AG09319 (cell line): ENCODE measurements around the gene RANBP3L.

Source experiments
- DNase-seq: peaks from one replicate; pipeline ENCODE4 v3.0.0-alpha.2; 2010; ENCODE audit warnings: low read depth; ENCODE audit errors: extremely low read depth
- TF ChIP-seq, protein P1 (sequence below): IDR thresholded peaks from 2 replicates; pipeline ENCODE4 v1.5.1; 2011; ENCODE audit warnings: low read depth, mild to moderate bottlenecking, inconsistent platforms, low read length, moderate library complexity

Gene RANBP3L

DNA sequence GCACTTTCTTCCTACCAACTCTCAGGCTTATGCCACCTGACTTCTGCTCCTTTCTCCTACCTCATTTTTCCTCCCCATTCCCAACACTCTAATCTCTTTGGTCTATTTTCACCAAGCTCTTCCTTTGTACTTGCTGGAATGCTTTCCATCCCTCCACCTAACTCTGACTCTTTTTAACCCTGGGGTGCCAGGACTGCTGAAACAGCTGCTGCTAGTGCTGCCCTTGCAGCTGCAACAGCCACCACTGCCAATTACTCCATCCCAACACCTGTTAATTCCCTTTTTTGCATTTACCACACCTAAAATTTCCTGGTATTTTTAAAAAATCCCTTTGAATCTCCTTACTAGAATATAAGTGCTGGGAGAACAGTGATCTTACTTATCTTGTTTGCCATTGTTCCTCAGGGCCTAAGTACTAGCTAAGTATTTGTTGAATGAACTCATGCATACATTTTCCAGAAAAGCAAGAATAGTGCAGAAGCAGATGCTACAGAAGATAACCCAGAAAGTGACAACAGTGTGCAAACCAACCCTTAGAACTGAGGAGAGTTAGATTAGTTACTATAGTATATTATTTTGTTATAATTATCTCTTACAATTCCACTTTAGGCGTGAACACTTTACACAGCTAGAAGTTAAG lies 71.4 kb downstream of the RANBP3L start:
- TF ChIP-seq, protein P1, sequence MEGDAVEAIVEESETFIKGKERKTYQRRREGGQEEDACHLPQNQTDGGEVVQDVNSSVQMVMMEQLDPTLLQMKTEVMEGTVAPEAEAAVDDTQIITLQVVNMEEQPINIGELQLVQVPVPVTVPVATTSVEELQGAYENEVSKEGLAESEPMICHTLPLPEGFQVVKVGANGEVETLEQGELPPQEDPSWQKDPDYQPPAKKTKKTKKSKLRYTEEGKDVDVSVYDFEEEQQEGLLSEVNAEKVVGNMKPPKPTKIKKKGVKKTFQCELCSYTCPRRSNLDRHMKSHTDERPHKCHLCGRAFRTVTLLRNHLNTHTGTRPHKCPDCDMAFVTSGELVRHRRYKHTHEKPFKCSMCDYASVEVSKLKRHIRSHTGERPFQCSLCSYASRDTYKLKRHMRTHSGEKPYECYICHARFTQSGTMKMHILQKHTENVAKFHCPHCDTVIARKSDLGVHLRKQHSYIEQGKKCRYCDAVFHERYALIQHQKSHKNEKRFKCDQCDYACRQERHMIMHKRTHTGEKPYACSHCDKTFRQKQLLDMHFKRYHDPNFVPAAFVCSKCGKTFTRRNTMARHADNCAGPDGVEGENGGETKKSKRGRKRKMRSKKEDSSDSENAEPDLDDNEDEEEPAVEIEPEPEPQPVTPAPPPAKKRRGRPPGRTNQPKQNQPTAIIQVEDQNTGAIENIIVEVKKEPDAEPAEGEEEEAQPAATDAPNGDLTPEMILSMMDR, result no peak
- no peak for DNase-seq

DNA sequence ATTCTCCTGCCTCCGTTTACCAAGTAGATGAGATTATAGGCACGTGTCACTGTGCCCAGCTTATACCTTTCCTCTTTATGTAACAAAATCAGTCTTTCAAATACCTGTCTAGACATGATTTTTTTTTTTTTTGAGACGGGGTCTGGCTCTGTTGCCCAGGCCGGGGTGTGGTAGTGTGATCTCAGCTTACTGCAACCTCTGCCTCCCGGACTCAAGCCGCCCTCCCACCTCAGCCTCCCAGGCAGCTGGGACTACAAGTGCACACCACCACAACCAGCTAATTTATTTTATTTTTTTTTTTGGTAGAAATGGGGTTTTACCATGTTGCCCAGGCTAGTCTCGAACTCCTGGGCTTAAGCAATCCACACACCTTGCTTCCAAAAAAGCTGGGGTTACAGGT lies 73.2 kb downstream of the RANBP3L start:
- no peak for DNase-seq
- TF ChIP-seq, protein P1, result no peak

DNA sequence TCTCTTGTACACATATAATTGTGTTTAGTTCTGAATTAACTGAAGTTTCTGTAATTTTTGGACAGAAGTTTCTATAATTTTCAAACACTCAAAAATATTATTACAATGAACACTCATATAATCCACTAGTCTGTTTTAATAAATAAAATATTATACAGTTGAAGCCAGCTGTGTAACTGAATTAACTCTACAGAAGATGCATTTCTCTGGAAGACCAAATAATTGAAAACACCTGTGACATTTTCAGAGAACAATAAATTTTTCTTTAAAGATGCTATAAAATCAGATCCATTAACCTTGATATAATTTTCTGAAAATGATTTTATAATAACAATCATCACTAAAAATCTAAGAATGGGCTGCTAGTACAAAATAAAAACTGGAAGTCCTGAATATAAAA lies 74.7 kb downstream of the RANBP3L start:
- no peak for DNase-seq

DNA sequence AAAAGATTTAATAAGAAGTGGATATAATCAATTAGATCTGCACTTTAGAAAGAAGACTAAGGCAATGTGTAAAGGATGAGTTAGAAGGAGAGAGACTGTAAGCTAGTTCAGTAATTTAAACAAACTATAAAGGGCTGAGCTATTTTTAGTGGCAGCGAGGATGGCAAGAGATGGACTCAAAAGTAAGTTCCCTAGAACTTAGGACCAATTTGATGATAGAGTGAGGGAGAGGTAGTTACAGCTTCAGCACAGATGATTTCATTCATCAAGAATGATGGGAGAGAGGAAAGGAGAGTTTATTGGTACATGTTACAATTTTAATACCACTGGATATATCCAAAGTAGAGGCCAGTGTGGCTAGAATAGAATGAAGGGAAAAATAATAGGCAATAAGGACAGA lies 79.1 kb downstream of the RANBP3L start:
- TF ChIP-seq, protein P1, result no peak
- DNase-seq, result no peak

More for the DNA sequence above, 74.7 kb downstream of the RANBP3L start:
- TF ChIP-seq, protein P1, result no peak

DNA sequence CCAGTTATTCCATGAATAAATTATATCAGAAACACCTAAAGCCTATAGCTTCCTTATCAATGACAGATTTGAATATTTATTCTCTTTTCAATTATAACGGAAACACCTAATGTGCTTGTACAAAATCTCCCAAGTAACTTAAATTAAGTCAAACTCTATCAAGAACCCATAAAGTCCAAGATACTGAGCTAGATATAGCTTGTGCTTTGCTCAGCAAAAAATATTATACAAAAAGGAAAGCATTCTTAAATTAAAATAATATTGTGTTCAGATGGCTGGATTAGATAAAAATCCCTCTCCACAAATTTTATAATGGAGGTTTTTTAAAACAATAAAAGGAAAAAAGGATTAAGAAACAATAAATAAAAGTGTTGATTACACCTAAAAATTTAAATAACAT lies 83.7 kb downstream of the RANBP3L start:
- no peak for DNase-seq
- TF ChIP-seq, protein P1, result no peak

DNA sequence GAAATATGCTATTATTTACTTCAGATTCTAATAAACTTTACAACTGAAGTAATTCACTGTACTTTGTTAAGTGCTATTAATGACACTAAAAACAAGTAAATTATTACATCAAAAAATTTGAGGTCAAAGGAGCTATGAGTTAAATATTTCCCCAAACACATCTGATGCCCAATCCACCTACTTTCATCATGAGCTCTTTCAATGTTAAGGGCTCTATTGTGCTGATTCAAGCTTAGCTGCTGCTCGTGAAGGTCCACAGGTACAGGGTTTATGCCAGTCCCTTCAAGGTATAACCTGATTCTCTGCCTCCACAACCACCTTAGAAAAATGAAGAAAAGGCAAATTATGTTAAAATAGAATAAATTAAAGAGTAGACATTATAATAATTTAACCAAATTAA lies 84.1 kb downstream of the RANBP3L start:
- DNase-seq, result no peak
- TF ChIP-seq, protein P1, result no peak

DNA sequence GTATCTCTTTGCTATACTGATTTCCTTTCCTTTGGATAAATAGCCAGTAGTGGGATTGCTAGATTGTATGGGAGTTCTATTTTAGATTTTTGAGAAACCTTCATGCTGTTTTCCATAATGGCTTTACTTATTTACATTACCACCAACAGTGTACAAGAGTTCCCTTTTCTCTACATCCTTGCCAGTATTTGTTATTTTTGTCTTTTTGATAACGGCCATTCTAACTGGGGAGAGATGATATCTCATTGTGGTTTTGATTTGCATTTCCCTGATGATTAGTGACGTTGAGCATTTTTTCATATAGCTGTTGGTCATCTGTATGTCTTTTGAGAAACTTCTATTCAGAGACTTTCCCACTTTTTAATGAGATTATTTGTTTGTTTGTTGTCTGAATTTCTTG lies 85.8 kb downstream of the RANBP3L start:
- TF ChIP-seq, protein P1, result no peak
- DNase-seq, result no peak
